Stimulated activated CD4-positive, alpha-beta T cell treated with anti-CD3 and anti-CD28 coated beads, Interleukin-12 subunit alpha, Interleukin-12 subunit beta, amount 100 ng/mL, for 4 hours (primary cell): Measurements from ENCODE around the gene GRXCR1.

ENCODE experiments used
- DNase-seq: peaks from one replicate; pipeline ENCODE4 v3.0.0-alpha.2; 2020

The GRXCR1 gene

GRCh38 chr4:42892413-42892812, at the start of gene GRXCR1:
GRXCR1 (plus strand) TSS chr4:42892713; CDS start chr4:42893267, 554 bp downstream.
- no peak for DNase-seq

GRCh38 chr4:42843694-42844093, 48.8 kb upstream of the GRXCR1 start:
- no peak for DNase-seq

- no peak for DNase-seq
Measured at GRCh38 chr4:42844422-42845070, 48.0 kb upstream of the GRXCR1 start.

- no peak for DNase-seq
Measured at GRCh38 chr4:42845586-42845985, 46.9 kb upstream of the GRXCR1 start.

GRCh38 chr4:42855779-42856178, 36.7 kb upstream of the GRXCR1 start:
- no peak for DNase-seq

- peak; percentile 15 for DNase-seq
Measured at GRCh38 chr4:42865572-42866189, 26.8 kb upstream of the GRXCR1 start.

- DNase-seq, result no peak
Measured at GRCh38 chr4:42871261-42871660, 21.3 kb upstream of the GRXCR1 start.

- no peak for DNase-seq
Measured at GRCh38 chr4:42871671-42872290, 20.7 kb upstream of the GRXCR1 start.

GRCh38 chr4:42878863-42879262, 13.7 kb upstream of the GRXCR1 start:
- no peak for DNase-seq

GRCh38 chr4:42881253-42881652, 11.3 kb upstream of the GRXCR1 start:
- DNase-seq, result no peak

GRCh38 chr4:42891644-42892043, 869 bp upstream of the GRXCR1 start:
- no peak for DNase-seq

GRCh38 chr4:42895452-42895851, 2.9 kb downstream of the GRXCR1 start:
- no peak for DNase-seq

- no peak for DNase-seq
Measured at GRCh38 chr4:42904986-42905385, 12.5 kb downstream of the GRXCR1 start.

- DNase-seq, result no peak
Measured at GRCh38 chr4:42905591-42905990, 13.1 kb downstream of the GRXCR1 start.

GRCh38 chr4:42906341-42906740, 13.8 kb downstream of the GRXCR1 start:
- DNase-seq, result no peak

- no peak for DNase-seq
Measured at GRCh38 chr4:42906891-42907759, 14.6 kb downstream of the GRXCR1 start.

- no peak for DNase-seq
Measured at GRCh38 chr4:42910459-42910858, 17.9 kb downstream of the GRXCR1 start.

- DNase-seq, result no peak
Measured at GRCh38 chr4:42914937-42915336, 22.4 kb downstream of the GRXCR1 start.

- no peak for DNase-seq
Measured at GRCh38 chr4:42915484-42915883, 23.0 kb downstream of the GRXCR1 start.

GRCh38 chr4:42917296-42917695, 24.8 kb downstream of the GRXCR1 start:
- DNase-seq, result no peak

GRCh38 chr4:42923431-42923830, 30.9 kb downstream of the GRXCR1 start:
- no peak for DNase-seq

GRCh38 chr4:42925921-42926320, 33.4 kb downstream of the GRXCR1 start:
- no peak for DNase-seq

- DNase-seq, result no peak
Measured at GRCh38 chr4:42927946-42928345, 35.4 kb downstream of the GRXCR1 start.
